Pancreas (tissue), 10 donors: ENCODE measurements around the gene CRADD. TPM values are rescaled to one million over a fixed set of nuclear protein-coding genes. Genes with fewer than 3 reads are reported as not detected.

Source experiments
- ATAC-seq, 4 donors: fragments of 200-7000 bp; cut with Tn5 transposase; one replicate each; pipeline versions ENCODE4 v1.8.0 to v1.9.1; 2020; ENCODE audit warnings: mild to moderate bottlenecking in 4 of 4, moderate library complexity in 4 of 4
- DNase-seq, 6 donors: peaks; one replicate each; pipeline ENCODE4 v3.0.0-alpha.2; 2020
- FAIRE-seq: peaks from 2 replicates; lab custom pipeline; 2012; peaks lifted over from hg19 to GRCh38; lab: Jason Lieb, UNC
- H3K27ac ChIP-seq, 4 donors: fragments of 200-600 bp; sonication (generic); 1 replicate in 3 of 4; 2 replicates in 1 of 4; pipeline versions ENCODE4 v1.5.0 to v1.8.0; 2020
- H3K27me3 ChIP-seq, 4 donors: fragments of 200-600 bp; one replicate each; pipeline ENCODE4 v1.8.0; 2021
- H3K36me3 ChIP-seq, 3 donors: fragments of 200-600 bp; sonication (generic) in 1 of 3; one replicate each; pipeline versions ENCODE4 v1.5.0 to v1.8.0; 2020 to 2021
- H3K4me1 ChIP-seq, 3 donors: fragments of 200-600 bp; one replicate each; pipeline ENCODE4 v1.8.0; 2021
- H3K4me3 ChIP-seq, 4 donors: fragments of 200-600 bp; sonication (generic) in 2 of 4; one replicate each; pipeline versions ENCODE4 v1.5.0 to v1.8.0; 2020 to 2021
- H3K9me3 ChIP-seq, 4 donors: fragments of 200-600 bp; one replicate each; pipeline ENCODE4 v1.8.0; 2021
- WGBS, 2 donors: extraction: QIAGEN DNeasy Blood & Tissue Kit; methylation state at CpG; one replicate each; pipeline ENCODE4 v1.1.7; 2013; 5-methylcytosine and 5-hydroxymethylcytosine counted together
- intact Hi-C, 3 donors: fragments of 100-400 bp; cut with DNase I; formaldehyde crosslinking; loops; one replicate each; pipeline versions ENCODE4 v1.11.1 to v1.14.2; 2022
- polyA plus RNA-seq, 2 donors: library from polyadenylated mRNA; stranded (reverse); fragments of 200-250 nt; gene quantifications; one replicate each; pipeline ENCODE4 v1.2.3, GENCODE V29; 2013
- total RNA-seq, 6 donors: library from RNA; stranded (reverse); fragmentation: NEBNext Ultra II Directional in 4 of 6; extraction: Animal tissue kit (Norgen Biotek cat#: 25700) in 4 of 6; gene quantifications; one replicate each; pipeline versions ENCODE4 v1.2.1 to v1.2.4, GENCODE V29; 2021 to 2023
- TF ChIP-seq, protein P1 (sequence below), 4 donors: fragments of 200-600 bp; sonication (generic) in 3 of 4; IDR thresholded peaks; one replicate each; pipeline versions ENCODE4 v1.5.0 to v1.8.0; 2021; ENCODE audit warnings: antibody characterized with exemption in 4 of 4
- donor health status: healthy with polysubstance abuse.
- donor health status: DM: no; HTN: no; CAD: no; lungs with moderate emphysema.
- donor health status: DM: no; HTN: no; CAD: no.
- donor health status: control.
- donor health status: control.
- donor health status: Bipolar disorder and iron deficiency.
- donor health status: DM: yes; HTN: yes; CAD: no.
- donor health status: DM: no; HTN: no; CAD: no.
- donor health status: DM: no; HTN: no; CAD: no.
- donor health status: DM: yes; HTN: yes; CAD: no.

CRADD gene
- total and polyA plus RNA-seq, 8 donors, result 5.3 to 12.3 (median 9.2) TPM

DNA sequence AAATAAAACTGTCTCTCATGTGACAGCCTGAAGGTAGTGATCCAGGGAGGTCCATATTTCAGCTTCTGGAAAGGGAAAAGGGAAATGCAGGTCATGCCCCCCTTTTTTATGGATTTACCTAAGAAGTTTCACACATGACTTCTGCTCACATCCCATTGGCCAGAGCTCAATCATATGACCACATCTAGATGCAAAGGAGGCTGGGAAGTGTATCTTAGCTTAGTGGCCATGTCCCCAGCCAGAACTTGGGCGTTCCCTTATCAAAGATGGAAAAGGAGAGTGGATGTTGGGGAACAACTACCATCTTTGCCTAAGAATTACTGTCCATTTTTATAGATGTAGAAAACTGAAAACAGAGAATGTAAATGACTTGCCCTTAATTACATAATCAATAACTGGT, 26.5 kb upstream of the CRADD start:
- FAIRE-seq (no peak), DNase-seq (no peak), ATAC-seq (no peak)
- no peak overlapping the region for H3K27ac ChIP-seq
- H3K4me1 ChIP-seq, result no peaks in the 10 kb centered on the region
- H3K9me3 ChIP-seq, result no peaks in the 10 kb centered on the region
- TF ChIP-seq, protein P1, sequence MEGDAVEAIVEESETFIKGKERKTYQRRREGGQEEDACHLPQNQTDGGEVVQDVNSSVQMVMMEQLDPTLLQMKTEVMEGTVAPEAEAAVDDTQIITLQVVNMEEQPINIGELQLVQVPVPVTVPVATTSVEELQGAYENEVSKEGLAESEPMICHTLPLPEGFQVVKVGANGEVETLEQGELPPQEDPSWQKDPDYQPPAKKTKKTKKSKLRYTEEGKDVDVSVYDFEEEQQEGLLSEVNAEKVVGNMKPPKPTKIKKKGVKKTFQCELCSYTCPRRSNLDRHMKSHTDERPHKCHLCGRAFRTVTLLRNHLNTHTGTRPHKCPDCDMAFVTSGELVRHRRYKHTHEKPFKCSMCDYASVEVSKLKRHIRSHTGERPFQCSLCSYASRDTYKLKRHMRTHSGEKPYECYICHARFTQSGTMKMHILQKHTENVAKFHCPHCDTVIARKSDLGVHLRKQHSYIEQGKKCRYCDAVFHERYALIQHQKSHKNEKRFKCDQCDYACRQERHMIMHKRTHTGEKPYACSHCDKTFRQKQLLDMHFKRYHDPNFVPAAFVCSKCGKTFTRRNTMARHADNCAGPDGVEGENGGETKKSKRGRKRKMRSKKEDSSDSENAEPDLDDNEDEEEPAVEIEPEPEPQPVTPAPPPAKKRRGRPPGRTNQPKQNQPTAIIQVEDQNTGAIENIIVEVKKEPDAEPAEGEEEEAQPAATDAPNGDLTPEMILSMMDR (IDR thresholded peaks at IDR 0.05), result no peak
- H3K4me3 ChIP-seq, result no peak overlapping the region
- no peaks in the 10 kb centered on the region for H3K27me3 ChIP-seq
- no peaks in the 10 kb centered on the region for H3K36me3 ChIP-seq
- intact Hi-C loops, result no loop called here
- WGBS, 2 donors, result 74 to 85% methylated on average over 1 of the region's 1 CpG

DNA sequence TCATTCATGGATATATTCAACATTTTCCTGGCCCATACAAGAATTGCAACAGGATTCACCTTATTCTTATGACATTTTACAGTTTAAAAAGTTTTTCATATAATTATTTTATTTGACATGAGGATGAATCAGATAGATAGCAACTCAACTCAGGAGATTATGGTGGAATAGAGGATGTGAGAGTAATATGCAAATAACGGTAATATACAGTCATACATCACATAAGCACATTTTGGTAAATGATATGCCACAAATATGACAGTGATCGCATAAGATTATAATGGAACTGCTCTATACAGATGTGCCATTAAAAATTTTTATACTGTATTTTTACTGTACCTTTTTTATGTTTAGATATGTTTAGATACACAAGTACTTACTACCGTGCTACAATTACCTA, 24.1 kb upstream of the CRADD start:
- H3K27ac ChIP-seq, result no peak overlapping the region

DNA sequence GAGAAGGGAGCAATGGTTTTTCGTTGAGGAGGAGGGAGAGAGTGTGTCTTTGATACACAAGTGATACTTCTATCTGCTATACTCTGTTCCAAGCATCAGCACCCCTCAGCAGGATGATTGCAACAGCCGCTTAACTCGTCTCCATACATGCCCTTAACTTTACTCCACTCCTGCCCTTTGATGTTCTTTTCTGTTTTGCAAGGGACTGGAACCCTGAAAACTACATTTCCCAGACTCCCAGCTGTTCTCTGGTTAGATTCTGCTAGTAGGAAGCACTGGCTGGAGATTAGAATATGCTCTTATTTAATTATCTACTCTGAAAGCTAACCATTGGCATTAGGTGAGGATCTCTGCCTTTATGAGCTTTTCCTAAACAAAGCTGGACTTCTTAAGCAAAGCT, 23.5 kb upstream of the CRADD start:
- WGBS, 2 donors, result 61 to 69% methylated on average over 3 of the region's 3 CpGs
- no peak for DNase-seq
- TF ChIP-seq, protein P1 (IDR thresholded peaks at IDR 0.05), result no peak
- intact Hi-C loops, result no loop called here
- FAIRE-seq, result no peak
- H3K4me1 ChIP-seq, result no peaks in the 10 kb centered on the region
- H3K9me3 ChIP-seq, result no peaks in the 10 kb centered on the region
- no peak overlapping the region for H3K27ac ChIP-seq
- no peak overlapping the region for H3K4me3 ChIP-seq
- no peak for ATAC-seq
- H3K27me3 ChIP-seq, result no peaks in the 10 kb centered on the region
- no peaks in the 10 kb centered on the region for H3K36me3 ChIP-seq

More for the DNA sequence above, 24.1 kb upstream of the CRADD start:
- H3K9me3 ChIP-seq, result no peaks in the 10 kb centered on the region
- H3K4me3 ChIP-seq, result no peak overlapping the region
- no peak for FAIRE-seq
- no peaks in the 10 kb centered on the region for H3K36me3 ChIP-seq
- H3K27me3 ChIP-seq, result no peaks in the 10 kb centered on the region
- H3K4me1 ChIP-seq, result no peaks in the 10 kb centered on the region
- intact Hi-C loops, result no loop called here
- WGBS, 2 donors, result 93 to 97% methylated on average over 3 of the region's 3 CpGs
- ATAC-seq, result no peak
- no peak for DNase-seq
- TF ChIP-seq, protein P1 (IDR thresholded peaks at IDR 0.05), result no peak

DNA sequence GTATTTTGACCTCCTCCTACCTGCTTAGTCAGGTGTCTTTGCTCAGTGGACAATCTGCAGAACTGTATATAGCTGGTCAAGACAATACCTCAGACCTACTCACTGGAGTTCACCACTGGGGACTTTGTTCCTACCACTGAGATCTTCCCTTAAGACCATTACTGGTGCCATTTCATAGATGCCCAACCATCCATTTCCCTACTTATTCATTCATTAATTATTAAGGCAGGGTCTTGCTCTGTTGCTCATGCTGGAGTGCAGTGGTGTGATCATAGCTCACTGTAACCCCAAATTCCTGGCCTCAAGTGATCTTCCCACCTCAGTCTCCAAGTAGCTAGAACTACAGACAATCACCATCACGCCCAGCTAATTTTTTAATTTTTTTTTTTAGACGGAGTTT, 22.8 kb upstream of the CRADD start:
- no peaks in the 10 kb centered on the region for H3K4me1 ChIP-seq
- 86 to 92% methylated on average over 2 of the region's 2 CpGs for WGBS, 2 donors
- intact Hi-C loops, result no loop called here
- no peak overlapping the region for H3K27ac ChIP-seq
- no peak for DNase-seq
- H3K27me3 ChIP-seq, result no peaks in the 10 kb centered on the region
- H3K9me3 ChIP-seq, result no peaks in the 10 kb centered on the region
- no peak for ATAC-seq
- H3K36me3 ChIP-seq, result no peaks in the 10 kb centered on the region
- H3K4me3 ChIP-seq, result no peak overlapping the region
- FAIRE-seq, result no peak
- TF ChIP-seq, protein P1 (IDR thresholded peaks at IDR 0.05), result no peak

- ATAC-seq (no peak), DNase-seq (no peak), FAIRE-seq (no peak)
- TF ChIP-seq, protein P1 (IDR thresholded peaks at IDR 0.05), result no peak
- WGBS, 2 donors, result 89 to 98% methylated on average over 2 of the region's 2 CpGs
- Histone ChIP-seq H3K9me3 (no peaks in the 10 kb centered on the region), H3K4me1 (no peaks in the 10 kb centered on the region), H3K27ac (no peak overlapping the region), H3K36me3 (no peaks in the 10 kb centered on the region), H3K4me3 (no peak overlapping the region), H3K27me3 (no peaks in the 10 kb centered on the region)
- intact Hi-C loops, result no loop called here
Observed at GRCh38 chr12:93657071-93657470, 20.1 kb upstream of the CRADD start.
